ENCODE data around the gene ZNF778. TPM values are rescaled to one million over a fixed set of nuclear protein-coding genes. Genes with fewer than 3 reads are reported as not detected.

ZNF778 gene
- polyA plus RNA-seq, 1 experiment: 11.3 TPM

GRCh38 chr16:89279666-89280481 lies 62.4 kb downstream of the ZNF778 start:
- no peak overlapping the region for H3K4me3 ChIP-seq (ENCODE audit: low read depth, low read length)
- POLR2A ChIA-PET: no interaction called here
- no peak overlapping the region for H3K27ac ChIP-seq (ENCODE audit: low read depth, low read length)
- TF ChIP-seq CTCF (IDR thresholded peaks at IDR 0.05; ENCODE audit: low read depth, low read length): no peak
- CTCF ChIA-PET: no interaction called here
- no peak for DNase-seq (ENCODE audit: low read depth, low spot score)
- H3K9me3 ChIP-seq (ENCODE audit: control insufficient read depth, insufficient read depth, low read length): peaks cover 18% of the 10 kb centered on the region
- no peaks in the 10 kb centered on the region for H3K27me3 ChIP-seq (ENCODE audit: control insufficient read depth, insufficient read depth, low read length)

GRCh38 chr16:89280546-89281188 lies 63.2 kb downstream of the ZNF778 start:
- CTCF ChIA-PET: interaction anchor here (0.6 kb wide), 1 partner anchor 9 kb away, joined by 3 read pairs; no protein-coding TSS in a partner anchor
- Histone ChIP-seq H3K9me3 (ENCODE audit: control insufficient read depth, insufficient read depth, low read length) (peaks cover 18% of the 10 kb centered on the region), H3K27ac (ENCODE audit: low read depth, low read length) (no peak overlapping the region), H3K27me3 (ENCODE audit: control insufficient read depth, insufficient read depth, low read length) (no peaks in the 10 kb centered on the region), H3K4me3 (ENCODE audit: low read depth, low read length) (no peak overlapping the region)
- POLR2A ChIA-PET: interaction anchor here (0.6 kb wide), 1 partner anchor 76 kb away, joined by 4 read pairs; no protein-coding TSS in a partner anchor
- no peak for TF ChIP-seq CTCF (IDR thresholded peaks at IDR 0.05; ENCODE audit: low read depth, low read length)
- no peak for DNase-seq (ENCODE audit: low read depth, low spot score)

- DNase-seq (ENCODE audit: low read depth, low spot score): no peak
- no peak overlapping the region for H3K4me3 ChIP-seq (ENCODE audit: low read depth, low read length)
- no peak for TF ChIP-seq CTCF (IDR thresholded peaks at IDR 0.05; ENCODE audit: low read depth, low read length)
- H3K27ac ChIP-seq (ENCODE audit: low read depth, low read length): no peak overlapping the region
- CTCF ChIA-PET: interaction anchor here (0.6 kb wide), 1 partner anchor 8 kb away, joined by 3 read pairs; no protein-coding TSS in a partner anchor
- H3K27me3 ChIP-seq (ENCODE audit: control insufficient read depth, insufficient read depth, low read length): no peaks in the 10 kb centered on the region
- peaks cover 18% of the 10 kb centered on the region for H3K9me3 ChIP-seq (ENCODE audit: control insufficient read depth, insufficient read depth, low read length)
- POLR2A ChIA-PET: interaction anchor here (0.6 kb wide), 1 partner anchor 76 kb away, joined by 4 read pairs; no protein-coding TSS in a partner anchor
These were observed 63.7 kb downstream of the ZNF778 start for GRCh38 chr16:89281189-89281577.

GRCh38 chr16:89281829-89282228 lies 64.3 kb downstream of the ZNF778 start:
- no peak for TF ChIP-seq CTCF (IDR thresholded peaks at IDR 0.05; ENCODE audit: low read depth, low read length)
- no peak overlapping the region for H3K4me3 ChIP-seq (ENCODE audit: low read depth, low read length)
- H3K27me3 ChIP-seq (ENCODE audit: control insufficient read depth, insufficient read depth, low read length): no peaks in the 10 kb centered on the region
- DNase-seq (ENCODE audit: low read depth, low spot score): no peak
- H3K9me3 ChIP-seq (ENCODE audit: control insufficient read depth, insufficient read depth, low read length): peaks cover 18% of the 10 kb centered on the region
- ChIA-PET POLR2A (no interaction called here), CTCF (no interaction called here)
- no peak overlapping the region for H3K27ac ChIP-seq (ENCODE audit: low read depth, low read length)

GRCh38 chr16:89282523-89282922 lies 65.0 kb downstream of the ZNF778 start:
- no peak for DNase-seq (ENCODE audit: low read depth, low spot score)
- Histone ChIP-seq H3K4me3 (ENCODE audit: low read depth, low read length) (no peak overlapping the region), H3K27me3 (ENCODE audit: control insufficient read depth, insufficient read depth, low read length) (no peaks in the 10 kb centered on the region), H3K9me3 (ENCODE audit: control insufficient read depth, insufficient read depth, low read length) (peaks cover 18% of the 10 kb centered on the region), H3K27ac (ENCODE audit: low read depth, low read length) (no peak overlapping the region)
- TF ChIP-seq CTCF (IDR thresholded peaks at IDR 0.05; ENCODE audit: low read depth, low read length): no peak
- ChIA-PET CTCF (no interaction called here), POLR2A (no interaction called here)
